Left lung (tissue), 10 donors: ENCODE results near the gene CLMN. TPM values are rescaled to one million over a fixed set of nuclear protein-coding genes. Genes with fewer than 3 reads are reported as not detected.

Source experiments
- ATAC-seq: fragments of 200-7000 bp; cut with Tn5 transposase; one replicate; pipeline ENCODE4 v1.9.1; 2020; ENCODE audit warnings: moderate library complexity
- DNase-seq, 4 donors: peaks; one replicate each; pipeline ENCODE4 v3.0.0-alpha.2; 2013 to 2020
- H3K27ac ChIP-seq, 2 donors: fragments of 200-600 bp; sonication (generic) in 1 of 2; one replicate each; pipeline versions ENCODE4 v1.5.0 to v1.8.0; 2020 to 2021
- H3K27me3 ChIP-seq, 2 donors: fragments of 200-600 bp; sonication (generic) in 1 of 2; one replicate each; pipeline versions ENCODE4 v1.5.0 to v1.8.0; 2020 to 2021
- H3K36me3 ChIP-seq, 2 donors: fragments of 200-600 bp; sonication (generic) in 1 of 2; one replicate each; pipeline versions ENCODE4 v1.5.0 to v1.8.0; 2020 to 2021
- H3K4me1 ChIP-seq, 2 donors: fragments of 200-600 bp; one replicate each; pipeline ENCODE4 v1.8.0; 2021
- H3K4me3 ChIP-seq, 2 donors: fragments of 200-600 bp; sonication (generic) in 1 of 2; one replicate each; pipeline versions ENCODE4 v1.5.0 to v1.8.0; 2020 to 2021; ENCODE audit warnings: mild to moderate bottlenecking in 1 of 2
- H3K9me3 ChIP-seq, 2 donors: fragments of 200-600 bp; sonication (generic) in 1 of 2; one replicate each; pipeline versions ENCODE4 v1.5.0 to v1.8.0; 2020 to 2021
- CTCF ChIP-seq, 2 donors: fragments of 200-600 bp; sonication (generic) in 1 of 2; IDR thresholded peaks; one replicate each; pipeline versions ENCODE4 v1.5.0 to v1.8.0; 2021; ENCODE audit warnings: antibody characterized with exemption in 2 of 2
- intact Hi-C, 2 donors: fragments of 100-400 bp; cut with DNase I; formaldehyde crosslinking; loops; one replicate each; pipeline versions ENCODE4 v1.11.2 to v1.14.2; 2022
- polyA plus RNA-seq, 6 donors: library from polyadenylated mRNA; unstranded; fragments of 120-200 nt; gene quantifications; one replicate each; pipeline ENCODE4 v1.2.1, GENCODE V29; 2013; ENCODE audit not compliant: insufficient read length in 6 of 6
- total RNA-seq, 2 donors: library from RNA; stranded (reverse); fragmentation: NEBNext Ultra II Directional; extraction: Animal tissue kit (Norgen Biotek cat#: 25700); gene quantifications; one replicate each; pipeline ENCODE4 v1.2.1, GENCODE V29; 2021
- donor health status: DM: no; HTN: yes; CAD: no.
- donor health status: DM: no; HTN: no; CAD: no.

CLMN gene
- total and polyA plus RNA-seq, 8 donors = 10.3 to 30.0 (median 12.6) TPM

- DNase-seq = peak in 1 of 4 donors; percentile 52
- H3K36me3 ChIP-seq = no peaks in the 10 kb centered on the region
- H3K9me3 ChIP-seq = no peaks in the 10 kb centered on the region
- peak overlapping the region in 1 of 2 donors; percentile 76 for H3K27ac ChIP-seq
- intact Hi-C loops = no loop called here
- no peak overlapping the region for H3K4me3 ChIP-seq
- H3K4me1 ChIP-seq = peaks cover 10 to 68% of the 10 kb centered on the region in 2 donors
- peak; percentile 33 for ATAC-seq
- peaks cover 0 to 19% of the 10 kb centered on the region in 2 donors for H3K27me3 ChIP-seq
- no peak for TF ChIP-seq CTCF (IDR thresholded peaks at IDR 0.05)
Observed at GRCh38 chr14:95314609-95315008, 5.1 kb downstream of the CLMN start.

- intact Hi-C loops = no loop called here
- Histone ChIP-seq H3K9me3 (no peaks in the 10 kb centered on the region), H3K27me3 (peaks cover 0 to 10% of the 10 kb centered on the region in 2 donors), H3K4me3 (no peak overlapping the region), H3K36me3 (no peaks in the 10 kb centered on the region), H3K27ac (peak overlapping the region; percentile 50 to 76), H3K4me1 (peaks cover 10 to 59% of the 10 kb centered on the region in 2 donors)
- DNase-seq = peak; percentile 71 to 88 (median 83)
- ATAC-seq = peak; percentile 82
- TF ChIP-seq CTCF (IDR thresholded peaks at IDR 0.05) = no peak
Observed at GRCh38 chr14:95313707-95314106, 6.0 kb downstream of the CLMN start.

GRCh38 chr14:95313190-95313589, 6.5 kb downstream of the CLMN start:
- Histone ChIP-seq H3K27me3 (peaks cover 0 to 5% of the 10 kb centered on the region in 2 donors), H3K4me3 (peak overlapping the region in 1 of 2 donors; percentile 6), H3K4me1 (peaks cover 10 to 54% of the 10 kb centered on the region in 2 donors), H3K27ac (peak overlapping the region; percentile 50 to 76), H3K9me3 (no peaks in the 10 kb centered on the region), H3K36me3 (no peaks in the 10 kb centered on the region)
- ATAC-seq (no peak), DNase-seq (no peak)
- intact Hi-C loops = no loop called here
- TF ChIP-seq CTCF (IDR thresholded peaks at IDR 0.05) = no peak

GRCh38 chr14:95312311-95312710, 7.4 kb downstream of the CLMN start:
- intact Hi-C loops = no loop called here
- no peak for TF ChIP-seq CTCF (IDR thresholded peaks at IDR 0.05)
- Histone ChIP-seq H3K36me3 (no peaks in the 10 kb centered on the region), H3K27ac (peak overlapping the region; percentile 50 to 76), H3K4me3 (peak overlapping the region in 1 of 2 donors; percentile 6), H3K27me3 (no peaks in the 10 kb centered on the region), H3K9me3 (no peaks in the 10 kb centered on the region), H3K4me1 (peaks cover 18 to 60% of the 10 kb centered on the region in 2 donors)
- peak; percentile 20 for ATAC-seq
- DNase-seq = no peak

- no peaks in the 10 kb centered on the region for H3K9me3 ChIP-seq
- H3K4me3 ChIP-seq = no peak overlapping the region
- H3K27ac ChIP-seq = peak overlapping the region in 1 of 2 donors; percentile 76
- DNase-seq = peak in 1 of 4 donors; percentile 81
- peak; percentile 49 for ATAC-seq
- intact Hi-C loops = no loop called here
- no peak for TF ChIP-seq CTCF (IDR thresholded peaks at IDR 0.05)
- no peaks in the 10 kb centered on the region for H3K36me3 ChIP-seq
- H3K27me3 ChIP-seq = no peaks in the 10 kb centered on the region
- peaks cover 22 to 62% of the 10 kb centered on the region in 2 donors for H3K4me1 ChIP-seq
Observed at GRCh38 chr14:95311752-95312151, 8.0 kb downstream of the CLMN start.
